ENCODE results near the gene AKR1D1. TPM values are rescaled to one million over a fixed set of nuclear protein-coding genes. Genes with fewer than 3 reads are reported as not detected.

Gene AKR1D1
- total and polyA plus RNA-seq, 2 of the 13 experiments (the other 11 are each of a cell fraction or from before 2014, with no cell fraction given), result 6.9 to 37.0 TPM

- TF ChIP-seq ZNF280D (CRISPR knock-in tag; IDR thresholded peaks at IDR 0.05) (no peak), ETS1 (CRISPR knock-in tag; IDR thresholded peaks at IDR 0.05) (no peak), IRF2 (CRISPR knock-in tag; IDR thresholded peaks at IDR 0.05) (no peak), ZNF276 (CRISPR knock-in tag; IDR thresholded peaks at IDR 0.05; ENCODE audit: low read depth) (no peak), SSRP1 (CRISPR knock-in tag; IDR thresholded peaks at IDR 0.05) (no peak), TCF7 (IDR thresholded peaks at IDR 0.05; ENCODE audit: low read depth) (peak; percentile 53; the same call in 1 of the 2 replicates), FOXK2 (IDR thresholded peaks at IDR 0.05) (no peak), HCFC1 (IDR thresholded peaks at IDR 0.05; ENCODE audit: low read depth, low read length) (no peak), PLRG1 (conservative IDR thresholded peaks at IDR 0.05) (no peak), ZNF563 (CRISPR knock-in tag; IDR thresholded peaks at IDR 0.05) (no peak), JARID2 (CRISPR knock-in tag; IDR thresholded peaks at IDR 0.05; ENCODE audit: insufficient replicate concordance) (no peak), ZSCAN21 (CRISPR knock-in tag; IDR thresholded peaks at IDR 0.05; ENCODE audit: borderline replicate concordance) (no peak), PPARG (CRISPR knock-in tag; conservative IDR thresholded peaks at IDR 0.05) (peak; percentile 61), FOXO1 (CRISPR knock-in tag; IDR thresholded peaks at IDR 0.05) (no peak), SMYD3 (CRISPR knock-in tag; IDR thresholded peaks at IDR 0.05) (no peak), ZNF431 (CRISPR knock-in tag; IDR thresholded peaks at IDR 0.05; ENCODE audit: borderline replicate concordance, low read depth) (no peak), MED13 (CRISPR knock-in tag; IDR thresholded peaks at IDR 0.05) (peak; percentile 94), RBAK (CRISPR knock-in tag; IDR thresholded peaks at IDR 0.05) (no peak), HNRNPL (IDR thresholded peaks at IDR 0.05; ENCODE audit: low read depth, low read length) (no peak), ZNF784 (CRISPR knock-in tag; IDR thresholded peaks at IDR 0.05; ENCODE audit: borderline replicate concordance) (no peak), CEBPG (CRISPR knock-in tag; IDR thresholded peaks at IDR 0.05) (peak; percentile 51), ATF3 (CRISPR knock-in tag; IDR thresholded peaks at IDR 0.05) (no peak), SIX4 (CRISPR knock-in tag; IDR thresholded peaks at IDR 0.05) (no peak), ELK4 (CRISPR knock-in tag; IDR thresholded peaks at IDR 0.05; ENCODE audit: borderline replicate concordance) (no peak), ZNF460 (CRISPR knock-in tag; IDR thresholded peaks at IDR 0.05; ENCODE audit: borderline replicate concordance) (no peak), HDAC1 (CRISPR knock-in tag; IDR thresholded peaks at IDR 0.05) (no peak)
These were observed 10.4 kb upstream of the AKR1D1 start (continued) for GRCh38 chr7:138065827-138066226.

All from HepG2 (cell line).